Transverse colon (tissue), 4 donors: ENCODE measurements around the gene UNC13B. TPM values are rescaled to one million over a fixed set of nuclear protein-coding genes. Genes with fewer than 3 reads are reported as not detected.
A peak's percentile ranks its signal among the peaks of the same experiment; 100 is the strongest.

Source experiments
- DNase-seq: peaks from one replicate; pipeline ENCODE4 v3.0.0-alpha.2; 2019
- H3K27ac ChIP-seq, 4 donors: fragments of 200-600 bp; sonication (generic); 2 replicates each; pipeline ENCODE4 v1.5.1; 2016 to 2018; ENCODE audit warnings: inconsistent platforms in 4 of 4
- H3K27me3 ChIP-seq: fragments of 200-600 bp; sonication (generic); 2 replicates; pipeline ENCODE4 v1.5.1; 2017; ENCODE audit warnings: inconsistent platforms
- H3K36me3 ChIP-seq, 4 donors: fragments of 200-600 bp; sonication (generic); 2 replicates each; pipeline ENCODE4 v1.5.1; 2017 to 2019; ENCODE audit warnings: inconsistent platforms in 4 of 4
- H3K4me1 ChIP-seq, 4 donors: fragments of 200-600 bp; sonication (generic); 2 replicates each; pipeline ENCODE4 v1.5.1; 2017 to 2020; ENCODE audit warnings: inconsistent platforms in 4 of 4
- H3K4me3 ChIP-seq, 4 donors: fragments of 200-600 bp; sonication (generic); 1 replicate in 1 of 4; 2 replicates in 3 of 4; pipeline versions ENCODE4 v1.5.1 to v1.6.1; 2017 to 2019; ENCODE audit warnings: inconsistent platforms in 4 of 4
- H3K9me3 ChIP-seq, 2 donors: fragments of 200-600 bp; sonication (generic); 2 replicates each; pipeline ENCODE4 v1.5.1; 2017 to 2019; ENCODE audit warnings: inconsistent platforms in 2 of 2
- EP300 ChIP-seq: sonication (generic); formaldehyde crosslinking; IDR thresholded peaks from one replicate; pipeline ENCODE4 v1.6.1; 2017; ENCODE audit warnings: antibody characterized with exemption, low read depth
- POLR2A ChIP-seq: fragments of 450-650 bp; IDR thresholded peaks from one replicate; pipeline ENCODE4 v1.6.1; 2016; ENCODE audit warnings: antibody characterized with exemption, mild to moderate bottlenecking, moderate library complexity
- POLR2AphosphoS5 ChIP-seq, 3 donors: sonication (generic); formaldehyde crosslinking; IDR thresholded peaks; one replicate each; pipeline ENCODE4 v1.6.1; 2016; ENCODE audit warnings: antibody characterized with exemption in 3 of 3
- WGBS, 2 donors: methylation state at CpG; one replicate each; pipeline ENCODE4 v1.1.5; 2018; ENCODE audit warnings: low coverage in 1 of 2; 5-methylcytosine and 5-hydroxymethylcytosine counted together
- in situ Hi-C, 4 donors: fragments of 200-750 bp; cut with MboI; loops; one replicate each; pipeline versions ENCODE4 v1.15.0 to v1.15.1; 2017; ENCODE audit warnings: low sequenced_read_pairs in 3 of 4, low pct_ligation_motif_present in 1 of 4, low pct_unique_long_range_greater_than_20kb in 1 of 4
- intact Hi-C: fragments of 100-400 bp; cut with DNase I; formaldehyde crosslinking; loops from one replicate; pipeline ENCODE4 v1.15.1; 2023; ENCODE audit warnings: low total_unique reads
- total RNA-seq, 4 donors: library from RNA; depleted of rRNA; stranded (reverse); fragments of >200 nt; gene quantifications; one replicate each; pipeline ENCODE4 v1.1.0, GENCODE V29; 2016
- TF ChIP-seq, protein P1 (sequence below), 5 experiments: fragments of 200-600 bp in 3 of 5; fragments of 450-650 bp in 2 of 5; sonication (generic) in 3 of 5; IDR thresholded peaks; 1 replicate in 2 of 5; 2 replicates in 3 of 5; pipeline ENCODE4 v1.5.1; 2016 to 2017; ENCODE audit warnings: antibody characterized with exemption in 5 of 5, inconsistent platforms in 3 of 5, mild to moderate bottlenecking in 2 of 5, moderate library complexity in 1 of 5

The UNC13B gene
- total RNA-seq, 4 donors from 2014 or later, result 52.1 to 67.0 (median 58.9) TPM

DNA sequence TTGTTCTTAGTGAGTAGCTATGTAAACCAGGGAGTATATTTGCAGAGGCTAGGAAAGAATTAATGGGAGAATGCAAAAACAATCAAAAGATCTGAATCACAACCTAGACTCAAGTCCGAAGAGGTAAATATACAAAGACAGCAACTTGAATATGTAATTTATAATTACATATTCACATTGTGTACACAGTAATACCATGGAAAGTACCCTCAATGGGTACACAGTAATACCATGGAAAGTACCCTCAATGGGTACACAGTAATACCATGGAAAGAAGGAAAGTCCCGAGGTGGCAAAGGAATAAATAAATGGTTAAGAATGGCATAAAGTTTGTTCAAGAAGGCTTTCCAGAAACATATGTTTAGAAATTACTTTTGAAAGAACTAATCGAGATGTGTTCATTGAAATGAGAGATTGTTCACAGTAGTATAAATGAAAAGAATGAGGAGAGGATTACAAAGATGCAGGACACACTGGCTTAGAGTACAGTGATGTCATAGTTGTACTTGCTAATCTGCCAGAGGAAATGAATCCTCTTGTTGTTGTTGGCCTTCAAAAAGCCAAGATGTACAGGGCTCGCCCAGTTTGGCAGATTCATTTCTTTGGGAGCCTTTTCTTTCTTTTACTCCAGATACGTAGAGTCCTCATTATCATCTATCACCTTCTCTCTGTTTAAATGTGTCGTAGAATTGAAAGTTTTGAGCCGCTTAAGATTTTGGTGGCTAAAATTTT is 116.0 kb downstream of the UNC13B start:
- intact Hi-C loops (no loop called here), in situ Hi-C loops (no loop called here)
- no peaks in the 10 kb centered on the region for H3K36me3 ChIP-seq
- TF ChIP-seq POLR2A (no peak), POLR2AphosphoS5 (IDR thresholded peaks at IDR 0.05) (no peak), EP300 (no peak)
- TF ChIP-seq, protein P1, sequence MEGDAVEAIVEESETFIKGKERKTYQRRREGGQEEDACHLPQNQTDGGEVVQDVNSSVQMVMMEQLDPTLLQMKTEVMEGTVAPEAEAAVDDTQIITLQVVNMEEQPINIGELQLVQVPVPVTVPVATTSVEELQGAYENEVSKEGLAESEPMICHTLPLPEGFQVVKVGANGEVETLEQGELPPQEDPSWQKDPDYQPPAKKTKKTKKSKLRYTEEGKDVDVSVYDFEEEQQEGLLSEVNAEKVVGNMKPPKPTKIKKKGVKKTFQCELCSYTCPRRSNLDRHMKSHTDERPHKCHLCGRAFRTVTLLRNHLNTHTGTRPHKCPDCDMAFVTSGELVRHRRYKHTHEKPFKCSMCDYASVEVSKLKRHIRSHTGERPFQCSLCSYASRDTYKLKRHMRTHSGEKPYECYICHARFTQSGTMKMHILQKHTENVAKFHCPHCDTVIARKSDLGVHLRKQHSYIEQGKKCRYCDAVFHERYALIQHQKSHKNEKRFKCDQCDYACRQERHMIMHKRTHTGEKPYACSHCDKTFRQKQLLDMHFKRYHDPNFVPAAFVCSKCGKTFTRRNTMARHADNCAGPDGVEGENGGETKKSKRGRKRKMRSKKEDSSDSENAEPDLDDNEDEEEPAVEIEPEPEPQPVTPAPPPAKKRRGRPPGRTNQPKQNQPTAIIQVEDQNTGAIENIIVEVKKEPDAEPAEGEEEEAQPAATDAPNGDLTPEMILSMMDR (IDR thresholded peaks at IDR 0.05), result no peak
- no peaks in the 10 kb centered on the region for H3K9me3 ChIP-seq
- no peaks in the 10 kb centered on the region for H3K27me3 ChIP-seq
- H3K4me3 ChIP-seq, result no peak overlapping the region
- peaks cover 0 to 24% (median 0%) of the 10 kb centered on the region in 4 donors for H3K4me1 ChIP-seq
- WGBS, 2 donors, result 75 to 78% methylated on average over 7 of the region's 7 CpGs
- DNase-seq, result no peak
- H3K27ac ChIP-seq, result peak overlapping the region in 3 of 4 donors; percentile 4 to 39 (median 33)

DNA sequence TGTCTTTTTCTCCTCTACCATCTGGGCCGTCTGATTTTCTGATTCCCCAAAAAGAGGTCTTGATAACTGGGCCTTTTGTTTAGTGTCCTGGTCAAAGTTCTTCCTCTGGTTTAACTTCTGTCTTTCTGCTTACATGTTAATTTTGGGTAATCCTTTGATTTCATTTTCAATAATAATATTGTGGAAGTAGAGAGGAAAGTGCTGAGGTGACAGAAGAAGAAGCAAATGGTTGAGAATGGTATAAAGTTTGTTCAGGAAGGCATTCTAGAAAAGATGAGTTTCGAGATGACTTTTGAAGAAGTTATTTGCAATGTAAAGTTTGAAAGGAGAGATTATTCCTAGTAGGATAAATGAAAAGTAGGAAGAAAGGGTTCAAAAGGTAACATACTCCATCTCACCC is 118.1 kb downstream of the UNC13B start:
- DNase-seq, result no peak
- Histone ChIP-seq H3K4me1 (peaks cover 0 to 24% (median 0%) of the 10 kb centered on the region in 4 donors), H3K9me3 (no peaks in the 10 kb centered on the region), H3K4me3 (no peak overlapping the region), H3K36me3 (no peaks in the 10 kb centered on the region), H3K27ac (no peak overlapping the region), H3K27me3 (no peaks in the 10 kb centered on the region)
- intact Hi-C loops (no loop called here), in situ Hi-C loops (no loop called here)
- no peak for TF ChIP-seq POLR2AphosphoS5 (IDR thresholded peaks at IDR 0.05)
- TF ChIP-seq EP300, result no peak
- no peak for TF ChIP-seq POLR2A
- TF ChIP-seq, protein P1 (IDR thresholded peaks at IDR 0.05), result no peak
- 74 to 88% methylated on average over 2 of the region's 2 CpGs for WGBS, 2 donors

DNA sequence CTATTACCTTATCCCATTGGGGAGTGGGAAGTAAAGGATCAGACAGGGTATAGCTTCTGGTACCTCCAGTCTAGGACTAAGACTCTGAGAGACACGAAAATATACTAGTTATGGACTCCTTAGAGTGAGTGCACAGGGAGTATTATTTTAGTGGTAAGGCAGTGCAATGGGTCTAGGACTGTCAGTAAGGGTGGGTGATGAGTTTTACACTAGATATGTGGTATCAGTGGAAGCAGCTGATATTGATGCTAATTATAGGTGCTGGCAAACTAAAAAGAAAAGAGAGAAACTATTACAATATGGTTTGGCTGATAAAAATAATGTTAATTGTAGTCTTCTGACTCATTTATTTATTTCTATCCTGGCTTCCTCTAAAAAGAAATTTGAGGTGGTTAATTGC is 118.6 kb downstream of the UNC13B start:
- Histone ChIP-seq H3K4me1 (peaks cover 0 to 24% (median 0%) of the 10 kb centered on the region in 4 donors), H3K27ac (no peak overlapping the region), H3K27me3 (no peaks in the 10 kb centered on the region), H3K36me3 (no peaks in the 10 kb centered on the region), H3K4me3 (no peak overlapping the region), H3K9me3 (no peaks in the 10 kb centered on the region)
- intact Hi-C loops (no loop called here), in situ Hi-C loops (no loop called here)
- 81 to 100% methylated on average over 1 of the region's 1 CpG for WGBS, 2 donors
- TF ChIP-seq, protein P1 (IDR thresholded peaks at IDR 0.05), result no peak
- no peak for TF ChIP-seq POLR2A
- DNase-seq, result no peak

DNA sequence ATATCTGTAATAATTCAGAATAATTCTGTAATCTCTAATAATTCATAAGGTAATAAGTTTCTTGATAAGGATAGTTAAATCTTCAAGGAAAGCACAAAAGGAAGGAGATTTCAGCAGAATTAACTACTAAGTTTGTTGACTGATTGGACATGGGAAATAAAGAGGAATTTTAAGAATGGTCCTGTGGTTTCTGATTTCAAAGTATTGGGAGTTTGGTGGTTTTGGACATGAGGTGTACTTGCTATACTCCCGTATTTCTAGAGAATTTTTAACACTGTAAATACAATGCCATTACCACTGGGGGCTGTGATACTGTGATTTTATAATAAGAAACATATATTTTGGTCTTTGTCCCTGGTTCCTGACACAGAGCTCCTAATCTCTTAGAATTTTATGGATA is 123.9 kb downstream of the UNC13B start:
- Histone ChIP-seq H3K9me3 (no peaks in the 10 kb centered on the region), H3K36me3 (no peaks in the 10 kb centered on the region), H3K4me3 (no peak overlapping the region), H3K27me3 (no peaks in the 10 kb centered on the region), H3K4me1 (no peaks in the 10 kb centered on the region), H3K27ac (no peak overlapping the region)
- TF ChIP-seq EP300 (no peak), POLR2A (no peak), POLR2AphosphoS5 (IDR thresholded peaks at IDR 0.05) (no peak)
- TF ChIP-seq, protein P1 (IDR thresholded peaks at IDR 0.05), result no peak
- intact Hi-C loops (no loop called here), in situ Hi-C loops (no loop called here)
- DNase-seq, result no peak
- WGBS, 2 donors, result 70 to 79% methylated on average over 1 of the region's 1 CpG
